ENCODE measurements around the gene DDX10.

Gene DDX10

GRCh38 chr11:108863528-108863927 is 198.7 kb downstream of the DDX10 start:
- no peak for TF ChIP-seq POLR2AphosphoS5 (IDR thresholded peaks at IDR 0.05; ENCODE audit: low read depth)
- TF ChIP-seq CTCF (IDR thresholded peaks at IDR 0.05; ENCODE audit: insufficient read depth, low read length): no peak
- no peak for TF ChIP-seq GABPA (IDR thresholded peaks at IDR 0.05; ENCODE audit: low read depth)
- TF ChIP-seq REST (IDR thresholded peaks at IDR 0.05; ENCODE audit: insufficient replicate concordance, low read depth): no peak
- TF ChIP-seq SPI1 (IDR thresholded peaks at IDR 0.05; ENCODE audit: borderline replicate concordance, low read depth): no peak
- Histone ChIP-seq H3K4me3 (replicated peaks; ENCODE audit: insufficient read depth, low read length) (no peak overlapping the region), H3K27me3 (ENCODE audit: insufficient read depth, poor library complexity, severe bottlenecking) (no peaks in the 10 kb centered on the region), H3K27ac (replicated peaks) (no peak overlapping the region)
- no peak for DNase-seq (ENCODE audit: low read depth in 1 of 2, low spot score in 1 of 2)

GRCh38 chr11:108865406-108865805 is 200.5 kb downstream of the DDX10 start:
- Histone ChIP-seq H3K27me3 (ENCODE audit: insufficient read depth, poor library complexity, severe bottlenecking) (no peaks in the 10 kb centered on the region), H3K27ac (replicated peaks) (no peak overlapping the region), H3K4me3 (replicated peaks; ENCODE audit: insufficient read depth, low read length) (no peak overlapping the region)
- no peak for TF ChIP-seq GABPA (IDR thresholded peaks at IDR 0.05; ENCODE audit: low read depth)
- DNase-seq (ENCODE audit: low read depth in 1 of 2, low spot score in 1 of 2): no peak

- Histone ChIP-seq H3K4me3 (replicated peaks; ENCODE audit: insufficient read depth, low read length) (no peak overlapping the region), H3K27me3 (ENCODE audit: insufficient read depth, poor library complexity, severe bottlenecking) (no peaks in the 10 kb centered on the region), H3K27ac (replicated peaks) (no peak overlapping the region)
- TF ChIP-seq REST (IDR thresholded peaks at IDR 0.05; ENCODE audit: insufficient replicate concordance, low read depth): no peak
- TF ChIP-seq SPI1 (IDR thresholded peaks at IDR 0.05; ENCODE audit: borderline replicate concordance, low read depth): no peak
- TF ChIP-seq GABPA (IDR thresholded peaks at IDR 0.05; ENCODE audit: low read depth): no peak
- no peak for DNase-seq (ENCODE audit: low read depth in 1 of 2, low spot score in 1 of 2)
Measured at GRCh38 chr11:108866781-108867180, 201.9 kb downstream of the DDX10 start.

- DNase-seq (ENCODE audit: low read depth in 1 of 2, low spot score in 1 of 2): no peak
- no peak overlapping the region for H3K27ac ChIP-seq (replicated peaks)
- H3K27me3 ChIP-seq (ENCODE audit: insufficient read depth, poor library complexity, severe bottlenecking): no peaks in the 10 kb centered on the region
- no peak for TF ChIP-seq GABPA (IDR thresholded peaks at IDR 0.05; ENCODE audit: low read depth)
- TF ChIP-seq CTCF (IDR thresholded peaks at IDR 0.05; ENCODE audit: insufficient read depth, low read length): no peak
- TF ChIP-seq REST (IDR thresholded peaks at IDR 0.05; ENCODE audit: insufficient replicate concordance, low read depth): no peak
- TF ChIP-seq POLR2AphosphoS5 (IDR thresholded peaks at IDR 0.05; ENCODE audit: low read depth): no peak
- no peak for TF ChIP-seq SPI1 (IDR thresholded peaks at IDR 0.05; ENCODE audit: borderline replicate concordance, low read depth)
- no peak overlapping the region for H3K4me3 ChIP-seq (replicated peaks; ENCODE audit: insufficient read depth, low read length)
Measured at GRCh38 chr11:108870373-108871020, 205.6 kb downstream of the DDX10 start.

All from HL-60 (cell line).